K562 (cell line): Measurements from ENCODE around the gene CASKIN1. TPM values are rescaled to one million over a fixed set of nuclear protein-coding genes. Genes with fewer than 3 reads are reported as not detected.

ENCODE experiments used
- ARID4B ChIP-seq: sonication (generic); formaldehyde crosslinking; IDR thresholded peaks from 2 replicates; pipeline ENCODE4 v1.8.0; 2022; ENCODE audit warnings: mild to moderate bottlenecking, missing genetic modification reagents
- BCL6 ChIP-seq: fragments of 250-450 bp; sonication (Bioruptor Pico); IDR thresholded peaks from 2 replicates; pipeline ENCODE4 v1.4.0; 2020
- BDP1 ChIP-seq: IDR thresholded peaks from 3 replicates; pipeline ENCODE4 v1.6.1; 2011; ENCODE audit not compliant: insufficient read length, insufficient read depth
- CBX5 ChIP-seq: IDR thresholded peaks from 2 replicates; pipeline ENCODE4 v1.6.1; 2014; ENCODE audit warnings: low read depth, borderline replicate concordance
- CREBBP ChIP-seq: IDR thresholded peaks from one replicate; pipeline ENCODE4 v1.6.1; 2012; ENCODE audit warnings: low read depth, mild to moderate bottlenecking, control low read depth, inconsistent platforms, low read length
- E2F3 ChIP-seq: fragments of 250-450 bp; sonication (Bioruptor Pico); IDR thresholded peaks from 2 replicates; pipeline ENCODE4 v1.4.0; 2020; ENCODE audit warnings: mild to moderate bottlenecking
- ERF ChIP-seq: fragments of 450-650 bp; formaldehyde crosslinking; IDR thresholded peaks from 2 replicates; pipeline ENCODE4 v1.4.0; 2020; ENCODE audit warnings: mild to moderate bottlenecking, mixed read lengths
- FOSL1 ChIP-seq: fragments of 200-800 bp; sonication (Bioruptor generic); conservative IDR thresholded peaks from 2 replicates; pipeline ENCODE4 v1.6.1; 2016; ENCODE audit warnings: missing genetic modification characterization, missing compliant biosample characterization
- HNRNPH1 ChIP-seq: fragments of 200-400 bp; formaldehyde crosslinking; optimal IDR thresholded peaks from 2 replicates; pipeline ENCODE3; 2017; ENCODE audit warnings: low read depth, mild to moderate bottlenecking, low read length, moderate library complexity
- KLF13 ChIP-seq: fragments of 450-650 bp; IDR thresholded peaks from 2 replicates; pipeline ENCODE4 v1.6.1; 2016; ENCODE audit warnings: missing genetic modification characterization, low read depth, mild to moderate bottlenecking, missing compliant biosample characterization, moderate library complexity, borderline replicate concordance
- MAZ ChIP-seq, 2 experiments: fragments of 450-650 bp in 1 of 2; sonication (generic) in 1 of 2; formaldehyde crosslinking; IDR thresholded peaks in 1 of 2; conservative IDR thresholded peaks in 1 of 2; 2 replicates each; pipeline versions ENCODE4 v1.4.0 to v1.5.0; 2020; ENCODE audit warnings: mild to moderate bottlenecking in 1 of 2, missing genetic modification reagents in 1 of 2
- MXI1 ChIP-seq: IDR thresholded peaks from 2 replicates; pipeline ENCODE4 v1.6.1; 2011; ENCODE audit warnings: low read depth, mild to moderate bottlenecking, improper control_type of control experiment, low read length
- MYBL2 ChIP-seq, 2 experiments: fragments of 450-650 bp in 1 of 2; sonication (generic) in 1 of 2; formaldehyde crosslinking in 1 of 2; IDR thresholded peaks; 2 replicates each; pipeline versions ENCODE4 v1.6.1 to v1.8.1; 2017 to 2022; ENCODE audit warnings: borderline replicate concordance in 1 of 2, inconsistent platforms in 1 of 2, low read depth in 1 of 2, mild to moderate bottlenecking in 1 of 2, missing genetic modification reagents in 1 of 2, moderate library complexity in 1 of 2
- RUNX1 ChIP-seq: sonication (generic); IDR thresholded peaks from 2 replicates; pipeline ENCODE4 v1.6.1; 2016; ENCODE audit warnings: antibody characterized with exemption, low read depth
- SAP30 ChIP-seq: fragments of 200-600 bp; sonication (generic); IDR thresholded peaks from 2 replicates; pipeline ENCODE4 v1.6.1; 2012; ENCODE audit warnings: borderline replicate concordance, low read depth, mild to moderate bottlenecking, moderate library complexity, low read length, control low read depth, inconsistent platforms; ENCODE audit not compliant: insufficient read depth, poor library complexity, severe bottlenecking
- ZNF507 ChIP-seq: conservative IDR thresholded peaks from 2 replicates; pipeline ENCODE4 v1.6.1; 2017; ENCODE audit warnings: missing genetic modification characterization, missing compliant biosample characterization
- ZNF778 ChIP-seq: fragments of 450-650 bp; formaldehyde crosslinking; IDR thresholded peaks from 2 replicates; pipeline ENCODE4 v1.4.0; 2020; ENCODE audit warnings: mild to moderate bottlenecking, moderate library complexity
- polyA plus RNA-seq, 8 experiments: library from polyadenylated mRNA; depleted of rRNA in 4 of 8; stranded (reverse) in 5 of 8; unstranded in 3 of 8; fragments of >200 nt; fragmentation: Nextera tagmentation in 2 of 8; fragmentation: Illumina TruSeq in 1 of 8; extraction: Ambion mirVana in 2 of 8; extraction: Trizol in 1 of 8; gene quantifications; 2 replicates each; pipeline versions ENCODE4 v1.2.1 to v1.2.3, GENCODE V29; 2011 to 2014; ENCODE audit warnings: inconsistent platforms in 1 of 8, missing spikeins in 1 of 8
- total RNA-seq, 7 experiments: library from RNA; depleted of rRNA in 6 of 7; stranded (reverse); fragments of >200 nt in 6 of 7; fragmentation: Illumina TruSeq in 2 of 7; extraction: Trizol in 2 of 7; gene quantifications; 2 replicates each; pipeline versions ENCODE4 v1.2.1 to v1.2.3, GENCODE V29; 2011 to 2021; ENCODE audit warnings: low replicate concordance in 1 of 7
- TF ChIP-seq, protein P1 (sequence below): sonication (generic); formaldehyde crosslinking; IDR thresholded peaks from 2 replicates; pipeline ENCODE4 v1.8.1; 2022; ENCODE audit warnings: missing genetic modification reagents

Gene CASKIN1
- total and polyA plus RNA-seq, 9 of the 15 experiments (the other 6 are each of a cell fraction or from before 2014, with no cell fraction given), result 0.15 to 4.5 (median 1.5) TPM; not detected in 2

DNA sequence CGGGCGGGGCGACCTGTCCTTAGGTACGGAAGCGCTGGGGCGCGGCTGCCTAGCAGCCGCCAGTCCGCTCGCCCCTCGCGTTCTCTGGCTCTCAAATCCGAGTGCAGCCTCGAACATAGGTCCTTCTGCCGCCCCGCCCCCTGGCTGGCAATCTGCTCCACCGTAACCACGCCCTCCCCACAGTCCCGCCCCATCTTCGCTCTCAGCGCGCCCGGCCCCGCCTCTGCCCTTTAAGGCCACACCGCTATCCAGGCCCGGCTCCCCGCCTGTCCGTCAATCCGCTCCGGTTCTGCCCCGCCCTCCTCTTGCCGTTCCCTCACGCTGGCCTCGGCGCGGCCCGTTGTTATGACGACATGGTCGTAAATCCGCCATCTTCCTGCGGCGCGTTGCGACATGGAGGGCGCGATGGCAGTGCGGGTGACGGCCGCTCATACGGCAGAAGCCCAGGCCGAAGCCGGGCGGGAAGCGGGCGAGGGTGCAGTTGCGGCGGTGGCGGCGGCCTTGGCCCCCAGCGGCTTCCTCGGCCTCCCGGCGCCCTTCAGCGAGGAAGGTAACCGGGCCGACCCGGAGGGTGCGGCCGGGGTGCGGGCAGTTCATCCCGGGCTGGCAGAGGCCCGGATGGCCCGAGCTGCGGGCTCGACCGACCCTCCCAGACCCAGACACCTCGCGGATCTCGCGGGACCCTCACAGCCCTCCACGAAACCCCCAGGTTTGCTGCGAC, 27.0 kb upstream of the CASKIN1 start, which contains the start of gene E4F1 (continued):
- peak; percentile 77 for TF ChIP-seq ARID4B
- TF ChIP-seq FOSL1 (tag), result 0 out of 2 replicates have a peak, but pooled peaks have one; percentile 34
- no peak for TF ChIP-seq BCL6 (CRISPR knock-in tag)
- no peak; the same call in 1 of the 2 replicates for TF ChIP-seq KLF13 (tag)
- TF ChIP-seq MAZ (CRISPR knock-in tag; conservative IDR thresholded peaks at IDR 0.05 in 1 of 2, IDR thresholded peaks at IDR 0.05 in 1 of 2), result peak; percentile 62 to 90
- TF ChIP-seq, protein P1, sequence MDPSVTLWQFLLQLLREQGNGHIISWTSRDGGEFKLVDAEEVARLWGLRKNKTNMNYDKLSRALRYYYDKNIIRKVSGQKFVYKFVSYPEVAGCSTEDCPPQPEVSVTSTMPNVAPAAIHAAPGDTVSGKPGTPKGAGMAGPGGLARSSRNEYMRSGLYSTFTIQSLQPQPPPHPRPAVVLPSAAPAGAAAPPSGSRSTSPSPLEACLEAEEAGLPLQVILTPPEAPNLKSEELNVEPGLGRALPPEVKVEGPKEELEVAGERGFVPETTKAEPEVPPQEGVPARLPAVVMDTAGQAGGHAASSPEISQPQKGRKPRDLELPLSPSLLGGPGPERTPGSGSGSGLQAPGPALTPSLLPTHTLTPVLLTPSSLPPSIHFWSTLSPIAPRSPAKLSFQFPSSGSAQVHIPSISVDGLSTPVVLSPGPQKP (CRISPR knock-in tag), result no peak
- TF ChIP-seq MXI1, result peak; percentile 97
- no peak for TF ChIP-seq CBX5
- no peak for TF ChIP-seq E2F3 (CRISPR knock-in tag)
- TF ChIP-seq MYBL2 (IDR thresholded peaks at IDR 0.05; ENCODE audit: low read depth), result no peak
- TF ChIP-seq MYBL2 (CRISPR knock-in tag; IDR thresholded peaks at IDR 0.05; ENCODE audit: borderline replicate concordance), result no peak
- no peak for TF ChIP-seq ZNF778
- TF ChIP-seq ZNF507, result no peak
- TF ChIP-seq CREBBP, result no peak
- TF ChIP-seq HNRNPH1, result no peak
- no peak for TF ChIP-seq ERF (CRISPR knock-in tag)
- no peak for TF ChIP-seq RUNX1
- peak; percentile 89 for TF ChIP-seq SAP30
- TF ChIP-seq BDP1, result no peak
